GM21529 (cell line): ENCODE data around the gene SMPDL3A.
A peak's percentile ranks its signal among the peaks of the same experiment; 100 is the strongest.
"Not testable (repeated sequence)": the region's sequence is repeated elsewhere in the genome, so short reads cannot be mapped to it uniquely, and the experiment has no call there.

Experiments
- ATAC-seq: cut with Tn5 transposase; IDR thresholded peaks from one replicate; pipeline ENCODE4 v1.9.1; 2021; ENCODE audit not compliant: unreplicated experiment

The SMPDL3A gene, protein sequence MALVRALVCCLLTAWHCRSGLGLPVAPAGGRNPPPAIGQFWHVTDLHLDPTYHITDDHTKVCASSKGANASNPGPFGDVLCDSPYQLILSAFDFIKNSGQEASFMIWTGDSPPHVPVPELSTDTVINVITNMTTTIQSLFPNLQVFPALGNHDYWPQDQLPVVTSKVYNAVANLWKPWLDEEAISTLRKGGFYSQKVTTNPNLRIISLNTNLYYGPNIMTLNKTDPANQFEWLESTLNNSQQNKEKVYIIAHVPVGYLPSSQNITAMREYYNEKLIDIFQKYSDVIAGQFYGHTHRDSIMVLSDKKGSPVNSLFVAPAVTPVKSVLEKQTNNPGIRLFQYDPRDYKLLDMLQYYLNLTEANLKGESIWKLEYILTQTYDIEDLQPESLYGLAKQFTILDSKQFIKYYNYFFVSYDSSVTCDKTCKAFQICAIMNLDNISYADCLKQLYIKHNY

DNA sequence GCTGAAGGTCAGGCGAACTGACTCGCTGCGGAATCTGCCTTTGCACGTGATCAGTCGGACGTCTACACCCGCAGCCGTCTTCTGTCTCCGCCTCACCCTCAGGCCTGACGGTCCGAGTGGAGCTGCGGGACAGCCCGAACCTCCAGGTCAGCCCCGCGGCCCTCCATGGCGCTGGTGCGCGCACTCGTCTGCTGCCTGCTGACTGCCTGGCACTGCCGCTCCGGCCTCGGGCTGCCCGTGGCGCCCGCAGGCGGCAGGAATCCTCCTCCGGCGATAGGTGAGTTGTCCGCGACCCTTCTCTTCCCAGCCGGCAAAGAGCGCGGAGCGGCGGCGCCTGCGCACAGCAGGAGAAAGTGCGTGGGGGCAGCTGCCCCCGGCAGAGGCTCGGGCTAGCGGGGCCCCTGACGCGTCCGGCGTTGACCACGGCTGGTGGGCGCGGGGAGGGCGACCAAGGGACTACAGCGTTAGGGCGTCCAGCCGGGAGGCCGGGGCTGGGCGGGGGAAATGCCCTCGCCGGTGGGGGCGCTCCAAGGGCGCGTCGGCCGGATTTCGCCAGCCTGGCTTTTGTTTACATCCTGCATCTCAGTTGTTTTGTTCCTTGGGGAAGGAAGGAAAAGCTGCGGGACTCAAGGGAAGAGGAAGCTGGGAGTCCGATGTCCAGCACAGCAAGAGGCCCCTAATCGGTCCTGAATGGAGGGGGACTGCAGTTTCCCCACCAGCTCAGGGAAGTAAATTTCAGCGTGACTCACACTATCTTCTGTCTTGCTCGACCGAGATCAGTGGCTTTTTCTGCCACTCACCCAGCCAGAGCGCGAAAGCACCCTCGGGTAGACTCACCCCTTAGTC is at the start of gene SMPDL3A:
Gene SMPDL3A (plus strand): TSS at position 77 of the 846 bp plus-strand sequence. CDS start 89 bp downstream, at position 166.
- ATAC-seq = peak; percentile 79

DNA sequence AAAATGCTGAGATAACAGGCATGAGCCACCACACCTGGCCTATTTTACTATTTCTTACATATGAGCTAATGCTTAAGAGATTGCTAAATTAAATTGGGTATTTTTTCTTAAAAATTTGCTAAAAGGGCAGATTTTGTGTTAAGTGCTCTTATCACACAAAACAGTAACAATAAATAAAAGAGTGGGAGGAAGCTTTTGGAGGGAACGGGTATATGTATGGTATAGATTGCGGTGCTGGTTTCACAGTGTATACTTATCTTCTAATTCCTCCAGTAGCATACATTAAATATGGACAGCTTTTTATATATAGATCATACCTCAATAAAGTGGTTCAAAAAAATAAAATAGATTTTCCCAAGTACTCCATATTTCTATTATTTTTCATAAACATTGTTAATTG is 49.0 kb upstream of the SMPDL3A start:
- ATAC-seq = no peak

DNA sequence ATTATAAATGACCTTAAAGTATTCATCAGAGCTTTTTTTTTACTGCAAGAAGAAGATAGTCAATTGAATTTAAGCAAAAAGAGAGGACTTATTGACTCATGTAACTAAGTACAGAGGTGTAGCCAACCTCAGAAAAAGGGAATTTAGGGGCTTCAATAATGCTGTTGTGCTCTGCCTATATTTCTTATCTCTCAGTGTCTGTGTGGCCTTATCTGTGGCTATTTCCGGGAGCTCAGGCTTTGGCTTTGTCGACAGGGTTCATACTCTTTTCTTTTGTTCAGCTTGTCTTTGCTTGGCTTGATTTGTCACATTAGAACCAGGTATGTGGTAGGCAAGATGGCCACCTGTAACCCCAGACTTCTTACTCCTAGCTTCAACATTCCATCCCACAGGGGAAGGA is 48.1 kb upstream of the SMPDL3A start:
- no peak for ATAC-seq

DNA sequence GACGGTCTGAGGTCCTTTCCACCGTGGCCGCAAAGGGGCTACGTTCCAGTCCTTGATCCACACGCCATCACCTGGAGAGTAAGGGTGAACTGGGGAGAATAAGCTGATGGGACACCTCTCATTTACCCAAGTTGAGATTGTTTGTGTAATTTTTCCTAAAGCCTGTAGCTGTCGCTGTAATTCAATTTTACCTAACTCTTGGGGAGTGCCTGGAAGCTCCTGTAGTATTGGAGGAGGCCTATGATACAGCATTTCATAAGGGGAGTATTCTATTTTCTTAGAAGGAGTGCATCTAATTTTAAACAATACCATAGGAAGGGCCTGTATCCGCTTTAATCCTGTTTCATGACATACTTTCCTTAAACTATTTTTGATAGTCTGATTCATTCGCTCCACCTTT is 44.8 kb upstream of the SMPDL3A start:
- ATAC-seq = not testable (repeated sequence)

DNA sequence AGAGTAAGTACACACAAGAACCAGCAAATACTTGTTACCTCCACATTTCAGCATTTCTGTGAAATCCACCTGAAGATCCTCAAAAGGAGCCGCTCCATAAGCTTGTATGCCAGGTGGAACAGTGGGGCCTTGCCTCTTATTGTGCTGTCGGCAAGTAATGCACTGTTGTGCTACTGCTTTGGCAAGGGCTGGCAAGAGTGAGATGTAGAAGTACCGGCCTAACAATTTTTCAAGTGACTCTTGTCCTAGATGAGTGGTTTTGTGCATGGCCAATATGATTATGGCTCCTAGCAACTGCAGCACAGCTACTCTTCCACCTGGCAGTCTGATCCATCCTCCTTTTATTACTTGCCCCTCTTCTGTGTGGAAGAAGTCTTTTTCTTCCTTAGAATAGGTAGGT is 44.2 kb upstream of the SMPDL3A start:
- not testable (repeated sequence) for ATAC-seq

DNA sequence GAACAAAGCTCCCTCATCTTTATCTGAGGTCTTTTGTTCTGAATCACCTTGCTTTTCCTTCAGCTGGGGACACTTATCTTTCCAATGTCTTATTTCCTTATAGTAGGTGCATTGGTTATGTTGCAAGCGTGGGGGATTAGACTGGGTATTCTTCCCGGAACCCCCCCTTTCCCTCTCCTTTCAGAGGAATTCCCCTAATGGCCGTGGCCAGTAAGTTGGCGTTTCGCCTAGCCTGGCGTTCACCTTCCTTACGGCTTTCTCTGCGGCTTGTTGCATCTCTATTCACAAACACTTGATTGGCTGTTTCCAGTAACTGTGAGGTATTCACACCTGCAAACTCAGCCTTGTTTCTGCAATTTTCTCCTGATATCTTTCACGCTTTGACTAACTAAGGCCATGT is 42.4 kb upstream of the SMPDL3A start:
- ATAC-seq = no peak

DNA sequence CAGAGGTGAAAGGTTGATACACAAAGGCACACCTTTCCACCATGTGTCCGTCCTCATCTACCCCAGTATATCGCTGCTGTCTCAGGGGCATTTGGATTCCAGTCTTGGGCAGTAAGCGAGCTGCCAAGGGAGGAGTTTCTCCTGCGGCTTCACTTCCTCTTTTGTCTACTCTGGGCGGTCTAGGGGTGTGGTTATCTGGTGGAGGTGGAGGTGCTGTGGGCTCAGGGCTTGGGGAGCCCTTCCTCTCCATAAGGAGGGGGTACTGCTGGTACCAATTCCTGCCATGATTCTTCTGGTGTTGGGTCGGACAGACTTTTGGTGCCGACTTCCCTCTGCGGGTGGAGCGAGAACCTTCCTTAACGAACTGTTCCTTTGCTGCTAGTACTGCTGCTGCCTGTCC is 41.5 kb upstream of the SMPDL3A start:
- no peak for ATAC-seq

DNA sequence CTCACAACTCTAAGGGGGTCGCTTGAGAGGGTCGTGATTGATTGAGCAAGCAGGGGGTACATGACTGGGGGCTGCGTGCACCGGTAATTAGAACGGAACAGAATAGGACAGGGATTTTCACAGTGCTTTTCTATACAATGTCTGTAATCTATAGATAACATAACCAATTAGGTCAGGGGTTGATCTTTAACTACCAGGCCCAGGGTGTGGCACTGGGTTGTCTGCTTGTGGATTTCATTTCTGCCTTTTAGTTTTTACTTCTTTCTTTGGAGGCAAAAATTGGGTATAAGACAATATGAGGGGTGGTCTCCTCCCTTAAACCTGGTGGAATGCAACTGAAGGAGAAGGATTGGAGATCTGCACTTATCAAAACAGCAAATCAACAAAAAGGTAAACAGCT is 40.1 kb upstream of the SMPDL3A start:
- not testable (repeated sequence) for ATAC-seq

DNA sequence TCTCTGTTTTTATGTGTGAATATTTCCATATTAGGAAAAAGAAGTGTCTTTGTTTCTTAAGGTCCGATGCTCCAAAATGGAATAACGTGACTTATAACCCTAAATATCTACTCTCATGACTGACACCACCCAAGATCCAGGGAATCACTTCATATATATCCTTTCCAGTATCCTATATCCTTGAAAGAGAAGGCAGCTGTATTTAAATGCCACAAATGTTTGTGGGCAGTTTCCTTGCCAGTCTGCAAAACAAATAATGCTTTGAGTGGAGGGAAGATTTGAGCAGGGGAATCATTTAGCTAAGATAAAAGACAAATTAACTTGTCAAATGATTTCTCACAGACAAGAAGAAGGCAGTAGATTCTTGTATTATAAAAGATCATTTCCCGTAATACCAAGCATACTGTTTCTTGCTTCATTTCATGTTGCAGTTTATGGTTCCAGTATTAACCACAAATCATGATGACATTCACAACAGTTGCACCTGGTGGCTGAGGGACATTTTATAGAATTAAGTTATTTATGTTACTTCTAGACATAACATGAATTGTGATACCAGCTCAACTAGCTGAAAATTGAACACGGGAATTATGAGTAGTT is 39.5 kb upstream of the SMPDL3A start:
- ATAC-seq = no peak

DNA sequence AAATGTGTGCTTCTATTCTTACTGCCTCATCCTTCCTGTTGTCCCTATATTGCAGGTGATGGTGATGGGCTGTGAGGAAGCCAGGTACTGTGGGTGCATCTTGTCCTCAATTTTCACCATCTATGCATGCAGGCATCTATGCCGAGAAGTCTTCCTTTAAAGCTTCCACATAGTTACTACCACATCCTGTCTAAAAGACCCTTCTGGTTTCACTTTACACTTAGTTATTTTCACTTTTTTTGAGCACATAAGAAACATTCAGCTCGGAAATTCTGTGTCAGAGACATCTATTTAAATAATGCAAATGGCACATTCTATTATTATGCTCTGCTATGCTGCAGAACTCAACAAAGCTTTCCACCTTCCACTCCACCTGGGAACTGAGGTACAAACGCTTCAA is 37.7 kb upstream of the SMPDL3A start:
- ATAC-seq = peak; percentile 83

DNA sequence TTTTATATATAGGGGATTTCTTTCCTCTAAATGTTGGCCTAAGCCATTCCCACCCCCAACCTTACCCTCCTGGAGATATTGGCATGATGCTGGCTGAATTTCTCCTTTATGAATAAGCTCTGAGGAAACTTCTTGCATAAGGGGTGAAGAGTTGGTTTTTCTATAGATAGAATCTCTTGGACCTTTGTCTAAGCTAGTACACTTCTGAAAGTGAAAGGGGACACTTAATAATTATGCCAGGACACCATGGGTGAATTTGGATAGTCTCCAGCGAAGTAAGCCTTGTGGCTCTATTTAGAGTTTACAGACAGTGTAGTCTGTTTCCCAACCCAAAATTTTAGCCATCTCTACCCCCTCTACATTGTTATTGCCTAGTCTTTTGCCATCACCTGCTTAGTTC is 36.6 kb upstream of the SMPDL3A start:
- ATAC-seq = no peak

DNA sequence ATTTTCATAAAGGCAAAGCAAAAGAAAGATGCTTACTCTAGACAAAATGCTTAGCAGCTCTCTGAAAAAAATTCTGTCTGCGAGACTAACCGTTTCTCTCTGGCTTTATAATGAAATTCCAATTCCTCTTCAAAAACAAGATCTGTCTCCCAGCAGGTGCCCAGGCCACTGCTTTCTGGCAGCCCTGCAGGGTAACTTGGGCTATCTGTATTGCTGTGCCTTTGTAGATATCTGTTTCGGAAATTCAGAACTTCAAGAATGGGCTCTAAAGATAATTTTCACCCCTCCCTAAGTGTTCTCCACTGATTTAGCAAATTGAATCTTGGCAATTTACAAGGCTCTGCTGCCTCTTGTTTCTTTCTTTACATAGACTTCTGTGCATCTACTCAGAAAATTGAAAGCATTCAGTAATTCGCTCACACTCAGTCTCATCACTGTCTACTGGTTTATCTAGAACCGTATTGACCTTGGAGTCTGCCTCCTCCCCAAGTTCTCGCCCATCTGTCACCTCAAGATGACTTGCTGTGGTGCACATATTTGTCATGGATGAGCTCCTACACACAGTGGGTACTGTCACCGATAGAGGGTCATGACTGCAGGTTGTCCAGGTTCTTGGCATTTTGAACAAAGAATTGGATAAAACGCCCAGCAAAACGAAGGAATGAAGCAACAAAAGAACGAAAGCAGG is 35.9 kb upstream of the SMPDL3A start:
- no peak for ATAC-seq

DNA sequence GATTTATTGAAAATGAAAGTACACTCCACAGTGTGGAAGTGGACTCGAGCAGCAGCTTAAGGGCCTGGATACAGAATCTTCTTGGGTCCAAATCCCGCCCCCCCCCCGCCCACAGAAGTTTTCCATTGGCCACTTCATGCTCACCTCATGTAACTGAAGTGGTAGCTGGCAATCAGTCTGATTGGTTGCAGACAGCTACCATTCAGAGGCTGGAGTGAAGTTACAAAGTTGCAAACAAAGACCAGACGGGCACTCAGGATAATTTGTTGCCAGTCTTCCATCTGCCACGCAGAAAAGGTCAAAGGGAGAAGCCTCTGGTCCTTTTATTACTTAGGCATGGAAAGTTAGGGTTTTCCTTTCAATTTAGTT is 35.4 kb upstream of the SMPDL3A start:
- ATAC-seq = no peak

DNA sequence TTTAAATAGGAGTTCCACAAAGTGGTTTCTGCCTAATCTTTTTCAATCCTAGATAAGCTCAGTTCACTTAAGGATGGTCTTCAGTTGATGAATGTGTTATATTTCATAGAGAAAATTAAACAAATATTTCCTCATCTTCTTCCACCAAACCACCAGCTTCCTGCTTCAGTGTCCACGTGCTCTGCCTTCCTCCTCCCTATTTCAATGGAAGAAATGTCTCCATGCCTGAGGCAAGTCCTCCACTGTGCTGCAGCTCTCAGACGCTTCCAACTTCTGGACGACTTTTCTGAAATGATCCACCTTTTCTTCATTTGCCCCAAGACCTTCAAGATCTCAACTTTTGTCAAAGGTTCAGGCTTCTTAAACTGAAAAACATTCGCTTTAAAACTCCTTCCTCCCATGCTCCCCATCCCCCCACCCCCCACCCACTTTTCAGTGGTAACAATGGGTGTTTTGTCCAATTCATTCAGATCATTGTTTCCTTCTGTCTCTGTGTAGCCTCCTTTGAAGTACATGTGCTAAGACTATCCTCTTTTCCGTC is 34.8 kb upstream of the SMPDL3A start:
- ATAC-seq = no peak

DNA sequence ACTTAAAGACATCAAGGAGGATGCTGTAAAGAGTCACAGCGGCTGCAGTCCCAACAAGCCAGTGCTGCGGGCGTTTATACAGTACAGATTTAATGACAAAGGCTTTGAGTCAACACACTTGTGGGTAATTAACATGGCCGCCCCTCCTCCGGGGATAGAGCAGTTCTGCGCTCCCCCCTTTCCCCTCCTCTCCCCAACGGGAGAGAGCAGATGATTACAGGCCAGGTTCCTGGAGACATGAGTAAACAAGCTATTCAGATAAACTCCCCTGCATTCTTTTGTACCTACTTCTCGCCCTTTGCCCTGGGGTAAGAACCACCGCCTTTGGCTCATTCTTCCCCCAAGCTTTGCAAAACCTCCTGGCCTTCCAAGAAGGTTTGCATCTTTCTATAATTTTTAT is 33.2 kb upstream of the SMPDL3A start:
- no peak for ATAC-seq

DNA sequence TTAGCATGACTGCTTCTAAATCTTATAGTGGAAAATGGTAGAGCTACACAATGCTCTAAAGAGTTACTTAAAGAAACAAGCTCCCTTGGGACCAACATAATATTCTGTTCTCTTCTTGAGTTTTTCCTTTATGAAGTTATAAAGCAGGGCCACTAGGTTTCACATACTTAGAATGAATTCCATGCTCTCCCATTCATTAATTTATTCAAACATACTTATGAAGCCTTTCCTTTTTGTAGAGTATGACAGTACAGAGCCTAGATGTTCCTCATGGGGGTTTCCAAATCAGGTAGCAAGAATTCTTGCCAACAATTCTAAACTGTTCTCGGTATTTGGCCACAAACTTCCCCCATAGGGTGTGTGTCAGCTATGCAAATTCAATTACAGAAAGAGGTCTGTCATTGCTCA is 30.1 kb upstream of the SMPDL3A start:
- ATAC-seq = peak; percentile 99

DNA sequence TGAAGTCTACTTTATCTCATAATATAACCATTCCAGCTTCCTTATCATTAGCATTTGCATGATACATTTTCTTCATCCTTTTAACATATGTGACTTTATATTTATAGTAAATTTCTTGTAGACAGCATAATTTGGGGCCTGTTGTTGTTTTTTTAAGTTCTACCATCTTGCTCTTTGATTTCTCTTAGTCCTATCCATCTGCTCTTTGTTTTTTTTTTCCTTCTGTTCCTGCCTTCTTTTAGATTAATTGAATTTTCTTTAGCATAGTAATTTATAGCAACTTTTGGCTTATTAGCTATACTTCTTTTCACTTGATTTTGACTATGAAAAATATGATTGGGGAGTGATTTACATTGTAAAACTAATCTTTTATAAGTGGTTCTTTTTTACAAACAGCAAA is 28.7 kb upstream of the SMPDL3A start:
- ATAC-seq = no peak

DNA sequence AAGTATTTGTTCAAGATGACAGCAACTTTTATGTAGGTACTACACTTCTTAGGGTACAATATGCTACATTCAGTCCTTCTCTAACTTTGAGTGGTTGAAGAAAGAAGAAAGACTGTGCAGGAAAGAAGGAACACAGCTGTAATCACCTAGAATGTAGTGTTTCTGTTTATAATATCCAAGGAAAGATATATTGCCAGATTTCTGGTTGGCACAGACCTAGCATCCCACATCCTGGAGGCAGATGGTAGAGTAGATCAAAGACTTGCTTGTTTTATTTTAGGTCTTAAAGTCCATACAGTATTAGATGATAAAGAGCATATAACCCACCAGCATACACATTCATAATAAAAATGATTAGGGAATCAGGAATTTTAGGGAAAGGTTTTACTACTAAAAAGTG is 22.8 kb upstream of the SMPDL3A start:
- ATAC-seq = no peak

DNA sequence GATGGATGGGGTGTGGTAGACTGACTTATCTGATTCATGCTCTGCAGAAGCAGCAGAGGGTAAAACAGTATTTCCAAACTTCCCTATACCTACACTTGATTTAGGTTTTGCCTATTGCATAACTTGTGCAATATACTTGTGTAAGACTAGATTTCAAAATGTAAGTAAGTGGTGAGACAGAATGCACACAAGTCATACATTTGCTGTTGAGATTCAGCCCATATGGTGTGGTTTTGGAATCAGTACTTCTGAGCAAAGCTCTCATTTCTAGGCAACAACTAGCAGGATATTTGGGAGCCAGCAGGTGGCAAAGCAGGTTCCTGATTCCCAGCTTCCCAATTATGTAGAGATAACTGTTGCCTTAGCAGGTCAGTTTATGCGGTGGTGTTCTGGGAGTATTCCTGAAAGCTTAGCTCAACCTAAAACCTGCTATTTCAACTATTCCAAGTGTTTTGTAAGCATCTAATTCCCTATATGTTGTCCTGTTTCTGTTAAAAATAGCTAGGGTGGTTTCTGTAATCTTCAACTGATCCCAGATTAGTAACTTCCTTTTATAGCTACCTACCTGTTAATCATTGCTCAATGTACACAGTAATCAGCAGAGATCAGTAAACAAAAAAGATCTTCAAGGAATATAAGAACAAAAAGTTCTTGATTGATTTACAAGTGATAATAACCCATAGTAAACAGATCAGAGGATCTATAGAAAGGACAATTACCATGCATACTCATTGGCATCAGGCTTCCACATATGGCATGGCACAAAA is 18.0 kb upstream of the SMPDL3A start:
- ATAC-seq = no peak
